Measurements from ENCODE around the gene FAM163A.
"Not testable (repeated sequence)": the region's sequence is repeated elsewhere in the genome, so short reads cannot be mapped to it uniquely, and the experiment has no call there.

The FAM163A gene

GRCh38 chr1:179817789-179818188, 74.7 kb downstream of the FAM163A start:
- no peak for DNase-seq

- DNase-seq, result no peak
Observed at GRCh38 chr1:179818260-179818659, 75.2 kb downstream of the FAM163A start.

- DNase-seq, result no peak
Observed at GRCh38 chr1:179818743-179819173, 75.7 kb downstream of the FAM163A start.

- DNase-seq, result no peak
Observed at GRCh38 chr1:179820226-179820970, 77.3 kb downstream of the FAM163A start.

- no peak for DNase-seq
Observed at GRCh38 chr1:179821524-179821923, 78.4 kb downstream of the FAM163A start.

GRCh38 chr1:179822065-179822464, 79.0 kb downstream of the FAM163A start:
- no peak for DNase-seq

GRCh38 chr1:179823693-179824092, 80.6 kb downstream of the FAM163A start:
- DNase-seq, result no peak

- peak; percentile 47 for DNase-seq
Observed at GRCh38 chr1:179824265-179824664, 81.2 kb downstream of the FAM163A start.

GRCh38 chr1:179825206-179825605, 82.1 kb downstream of the FAM163A start:
- DNase-seq, result peak; percentile 93

GRCh38 chr1:179825798-179826460, 82.8 kb downstream of the FAM163A start:
- DNase-seq, result peak; percentile 33

GRCh38 chr1:179826626-179827280, 83.7 kb downstream of the FAM163A start:
- DNase-seq, result peak; percentile 17

- DNase-seq, result no peak
Observed at GRCh38 chr1:179828554-179829110, 85.5 kb downstream of the FAM163A start.

GRCh38 chr1:179831225-179831624, 88.1 kb downstream of the FAM163A start:
- DNase-seq, result no peak

- DNase-seq, result no peak
Observed at GRCh38 chr1:179831852-179832699, 89.0 kb downstream of the FAM163A start.

- not testable (repeated sequence) for DNase-seq
Observed at GRCh38 chr1:179836686-179837445, 93.8 kb downstream of the FAM163A start.

- DNase-seq, result no peak
Observed at GRCh38 chr1:179840107-179840506, 97.0 kb downstream of the FAM163A start.

GRCh38 chr1:179848233-179848632, 105.1 kb downstream of the FAM163A start:
- DNase-seq, result no peak

GRCh38 chr1:179853102-179853501, 110.0 kb downstream of the FAM163A start:
- no peak for DNase-seq

GRCh38 chr1:179855831-179856230, 112.7 kb downstream of the FAM163A start:
- DNase-seq, result not testable (repeated sequence)

GRCh38 chr1:179856296-179856695, 113.2 kb downstream of the FAM163A start:
- DNase-seq, result no peak

- no peak for DNase-seq
Observed at GRCh38 chr1:179857009-179857408, 113.9 kb downstream of the FAM163A start.

GRCh38 chr1:179860652-179861051, 117.6 kb downstream of the FAM163A start:
- DNase-seq, result no peak
